PC-3 (cell line): ENCODE data around the gene NCR2. TPM values are rescaled to one million over a fixed set of nuclear protein-coding genes. Genes with fewer than 3 reads are reported as not detected.

Source experiments
- ATAC-seq: fragments of 200-7000 bp; cut with Tn5 transposase; 2 replicates; pipeline ENCODE4 v1.9.1; 2020; ENCODE audit warnings: mild to moderate bottlenecking, moderate library complexity
- BruUV-seq: library from RNA; stranded (reverse); fragments of 400-500 nt; replicated peaks from 2 replicates; lab custom pipeline; 2021; lab: Mats Ljungman, UMichigan
- CTCF ChIA-PET: fragments of 300-600 bp; sonication (Branson Sonifier 250); formaldehyde crosslinking; loops from one replicate; lab custom pipeline; 2022; ENCODE audit warnings: antibody characterized with exemption; lab: Charles Lee
- POLR2A ChIA-PET: fragments of 300-600 bp; sonication (Branson Sonifier 250); formaldehyde crosslinking; loops from one replicate; lab custom pipeline; 2022; ENCODE audit warnings: antibody characterized with exemption; ENCODE audit not compliant: unreplicated experiment; lab: Charles Lee
- DNase-seq: peaks from one replicate; pipeline ENCODE4 v3.0.0-alpha.2; 2015
- H2AFZ ChIP-seq: fragments of 300-600 bp; sonication (generic); 2 replicates; pipeline ENCODE4 v1.6.0; 2016; ENCODE audit warnings: antibody characterized with exemption, low read length
- H3F3A ChIP-seq: fragments of 300-600 bp; sonication (generic); one replicate; pipeline ENCODE4 v1.6.0; 2017; ENCODE audit warnings: antibody characterized with exemption, low read length, control low read depth, mild to moderate bottlenecking; ENCODE audit not compliant: unreplicated experiment
- H3K27ac ChIP-seq: fragments of 300-600 bp; sonication (generic); 2 replicates; pipeline ENCODE4 v1.5.1; 2016; ENCODE audit warnings: mild to moderate bottlenecking, low read length
- H3K27me3 ChIP-seq: fragments of 300-600 bp; sonication (generic); 2 replicates; pipeline ENCODE4 v1.6.1; 2016; ENCODE audit warnings: low read length, mixed read lengths
- H3K36me3 ChIP-seq: fragments of 300-600 bp; sonication (generic); 2 replicates; pipeline ENCODE4 v1.6.1; 2016; ENCODE audit warnings: low read depth, mixed run types, low read length, mixed read lengths
- H3K4me1 ChIP-seq: fragments of 300-600 bp; sonication (generic); 2 replicates; pipeline ENCODE4 v1.5.1; 2016; ENCODE audit warnings: low read length; ENCODE audit not compliant: insufficient read depth
- H3K4me2 ChIP-seq: fragments of 300-600 bp; sonication (generic); 2 replicates; pipeline ENCODE4 v1.6.0; 2016; ENCODE audit warnings: low read length
- H3K4me3 ChIP-seq: fragments of 300-600 bp; sonication (generic); 2 replicates; pipeline ENCODE4 v1.5.1; 2016; ENCODE audit warnings: mild to moderate bottlenecking, low read length, mixed read lengths
- H3K79me2 ChIP-seq: fragments of 300-600 bp; sonication (generic); 2 replicates; pipeline ENCODE4 v1.6.1; 2017; ENCODE audit warnings: low read length, mixed read lengths
- H3K9ac ChIP-seq: fragments of 300-600 bp; sonication (generic); 2 replicates; pipeline ENCODE4 v1.6.0; 2016; ENCODE audit warnings: mild to moderate bottlenecking, low read length
- H3K9me2 ChIP-seq: fragments of 300-600 bp; sonication (generic); replicated peaks from 2 replicates; pipeline ENCODE4 v1.6.1; 2016; ENCODE audit warnings: mixed run types, low read length, mixed read lengths
- H3K9me3 ChIP-seq: fragments of 300-600 bp; sonication (generic); 2 replicates; pipeline ENCODE4 v1.6.1; 2016; ENCODE audit warnings: low read length, mixed read lengths
- H4K20me1 ChIP-seq: fragments of 300-600 bp; sonication (generic); 2 replicates; pipeline ENCODE4 v1.6.1; 2016; ENCODE audit warnings: low read length, mixed read lengths
- EZH2 ChIP-seq: fragments of 300-600 bp; sonication (generic); IDR thresholded peaks from one replicate; pipeline ENCODE4 v1.6.1; 2017; ENCODE audit warnings: antibody characterized with exemption, mild to moderate bottlenecking, low read length; ENCODE audit not compliant: unreplicated experiment
- EZH2phosphoT487 ChIP-seq: fragments of 300-600 bp; sonication (generic); IDR thresholded peaks from 2 replicates; pipeline ENCODE4 v1.6.1; 2018; ENCODE audit warnings: mild to moderate bottlenecking, antibody characterized with exemption, low read length, borderline replicate concordance
- intact Hi-C: fragments of 100-400 bp; cut with micrococcal nuclease; formaldehyde crosslinking; loops from 2 replicates; pipeline ENCODE4 v1.9.0; 2023
- total RNA-seq: library from RNA; depleted of rRNA; stranded (reverse); fragments of >200 nt; gene quantifications from 2 replicates; pipeline ENCODE4 v1.2.3, GENCODE V29; 2014
- TF ChIP-seq, protein P1 (sequence below): fragments of 300-600 bp; sonication (generic); conservative IDR thresholded peaks from 2 replicates; pipeline ENCODE4 v1.5.1; 2017; ENCODE audit warnings: antibody characterized with exemption, low read depth, mild to moderate bottlenecking, low read length

The NCR2 gene
- total RNA-seq, 1 experiment from 2014 or later, result not detected

DNA sequence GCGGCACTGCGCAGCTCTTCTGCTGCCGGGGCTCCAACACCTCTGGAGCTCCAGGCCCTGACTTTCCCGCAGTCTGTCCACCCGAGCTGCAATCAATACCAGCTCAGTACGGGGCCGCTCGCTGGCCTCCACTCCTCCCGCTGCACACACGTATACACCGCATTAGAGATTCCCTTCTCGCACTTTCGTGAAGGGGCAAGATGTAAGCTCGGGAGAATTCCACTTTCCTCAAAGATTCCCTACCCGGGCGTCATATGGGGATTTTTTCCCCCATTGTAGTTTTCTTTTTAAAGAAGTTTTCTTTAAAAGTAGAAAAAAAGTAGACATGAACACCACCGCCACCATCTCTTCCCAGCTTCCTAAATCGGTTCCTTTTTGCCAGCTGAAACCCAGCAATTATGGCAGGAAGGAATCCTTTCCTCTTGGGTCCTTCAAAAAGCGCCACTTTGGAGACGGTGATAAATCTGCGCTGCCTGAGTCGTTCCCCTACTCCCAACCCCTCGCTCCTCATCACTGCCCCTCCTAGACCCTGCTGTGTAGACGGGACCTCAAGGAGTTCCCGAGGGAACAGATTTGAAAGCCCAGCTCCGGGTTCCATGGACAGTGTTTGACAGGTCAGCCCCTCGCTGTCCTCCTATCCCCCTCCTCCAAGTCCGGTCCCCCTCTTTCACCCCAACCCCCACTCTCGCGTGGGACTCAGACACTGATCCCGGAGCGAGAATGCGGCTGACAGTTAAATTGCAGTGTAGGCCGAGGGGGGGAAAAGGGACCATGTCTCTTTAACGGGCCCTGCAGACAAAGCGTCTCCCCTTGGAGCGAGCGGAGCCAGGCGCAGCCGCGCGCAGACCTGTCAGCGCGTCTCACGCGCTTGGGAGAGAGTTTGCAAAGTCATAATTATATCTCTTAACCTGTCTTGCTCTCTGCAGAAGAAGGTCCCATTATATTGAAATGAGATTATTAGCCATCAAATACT lies 39.5 kb downstream of the NCR2 start:
- Histone ChIP-seq H3K9me3 (no peaks in the 10 kb centered on the region), H3K4me3 (no peak overlapping the region), H3K27ac (no peak overlapping the region), H3K9me2 (no peaks in the 10 kb centered on the region), H3K36me3 (no peaks in the 10 kb centered on the region), H4K20me1 (no peaks in the 10 kb centered on the region), H3K4me2 (no peak overlapping the region), H3F3A (no peaks in the 10 kb centered on the region), H3K27me3 (peaks cover 73% of the 10 kb centered on the region), H3K4me1 (peaks cover 5% of the 10 kb centered on the region; the same call in 1 of the 2 replicates), H2AFZ (no peak overlapping the region), H3K9ac (no peak overlapping the region), H3K79me2 (no peaks in the 10 kb centered on the region)
- POLR2A ChIA-PET, result no interaction called here
- TF ChIP-seq EZH2 (no peak), EZH2phosphoT487 (no peak)
- TF ChIP-seq, protein P1, sequence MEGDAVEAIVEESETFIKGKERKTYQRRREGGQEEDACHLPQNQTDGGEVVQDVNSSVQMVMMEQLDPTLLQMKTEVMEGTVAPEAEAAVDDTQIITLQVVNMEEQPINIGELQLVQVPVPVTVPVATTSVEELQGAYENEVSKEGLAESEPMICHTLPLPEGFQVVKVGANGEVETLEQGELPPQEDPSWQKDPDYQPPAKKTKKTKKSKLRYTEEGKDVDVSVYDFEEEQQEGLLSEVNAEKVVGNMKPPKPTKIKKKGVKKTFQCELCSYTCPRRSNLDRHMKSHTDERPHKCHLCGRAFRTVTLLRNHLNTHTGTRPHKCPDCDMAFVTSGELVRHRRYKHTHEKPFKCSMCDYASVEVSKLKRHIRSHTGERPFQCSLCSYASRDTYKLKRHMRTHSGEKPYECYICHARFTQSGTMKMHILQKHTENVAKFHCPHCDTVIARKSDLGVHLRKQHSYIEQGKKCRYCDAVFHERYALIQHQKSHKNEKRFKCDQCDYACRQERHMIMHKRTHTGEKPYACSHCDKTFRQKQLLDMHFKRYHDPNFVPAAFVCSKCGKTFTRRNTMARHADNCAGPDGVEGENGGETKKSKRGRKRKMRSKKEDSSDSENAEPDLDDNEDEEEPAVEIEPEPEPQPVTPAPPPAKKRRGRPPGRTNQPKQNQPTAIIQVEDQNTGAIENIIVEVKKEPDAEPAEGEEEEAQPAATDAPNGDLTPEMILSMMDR, result no peak
- intact Hi-C loops, result no loop called here
- no peak for ATAC-seq
- CTCF ChIA-PET, result no interaction called here
- DNase-seq, result no peak
- BruUV-seq, result no TSS peak

DNA sequence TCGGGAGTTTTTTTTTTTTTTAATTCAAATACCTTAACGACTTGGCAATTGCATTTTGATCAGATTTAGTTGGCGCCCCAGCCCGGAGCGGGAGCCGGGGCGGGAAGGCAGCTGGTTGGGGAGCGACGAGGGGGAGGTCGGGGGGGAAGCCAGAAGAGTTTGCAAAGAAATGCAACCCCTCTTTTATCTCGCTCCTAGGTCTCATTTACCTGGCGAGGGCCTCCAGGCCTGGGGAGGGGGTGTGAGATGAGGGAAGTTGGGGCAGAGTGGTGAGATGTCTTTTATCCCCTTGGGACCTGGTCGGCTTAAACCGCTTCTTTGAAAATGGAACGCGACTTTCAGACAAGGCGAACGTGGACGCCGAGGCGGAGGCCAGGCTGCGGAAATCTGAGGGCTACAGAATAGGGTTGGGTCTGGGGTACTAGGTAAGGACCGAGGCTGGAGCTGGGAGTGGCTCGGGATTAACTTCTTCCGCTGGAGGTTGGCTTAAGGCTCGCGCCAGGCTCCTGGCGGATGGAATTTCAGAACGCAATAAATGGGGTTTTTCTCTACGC lies 40.3 kb downstream of the NCR2 start:
- Histone ChIP-seq H4K20me1 (no peaks in the 10 kb centered on the region), H3K9me3 (no peaks in the 10 kb centered on the region), H3K79me2 (no peaks in the 10 kb centered on the region), H3K36me3 (no peaks in the 10 kb centered on the region), H3F3A (no peaks in the 10 kb centered on the region), H3K9ac (no peak overlapping the region), H3K4me3 (no peak overlapping the region), H3K9me2 (no peaks in the 10 kb centered on the region), H3K4me1 (peaks cover 3% of the 10 kb centered on the region; the same call in 1 of the 2 replicates), H3K27me3 (peaks cover 73% of the 10 kb centered on the region), H3K27ac (no peak overlapping the region), H2AFZ (no peak overlapping the region), H3K4me2 (no peak overlapping the region)
- DNase-seq (no peak), ATAC-seq (no peak)
- intact Hi-C loops, result no loop called here
- ChIA-PET CTCF (no interaction called here), POLR2A (no interaction called here)
- no TSS peak for BruUV-seq
- TF ChIP-seq EZH2phosphoT487, result no peak
- TF ChIP-seq EZH2, result no peak
- TF ChIP-seq, protein P1, result no peak

DNA sequence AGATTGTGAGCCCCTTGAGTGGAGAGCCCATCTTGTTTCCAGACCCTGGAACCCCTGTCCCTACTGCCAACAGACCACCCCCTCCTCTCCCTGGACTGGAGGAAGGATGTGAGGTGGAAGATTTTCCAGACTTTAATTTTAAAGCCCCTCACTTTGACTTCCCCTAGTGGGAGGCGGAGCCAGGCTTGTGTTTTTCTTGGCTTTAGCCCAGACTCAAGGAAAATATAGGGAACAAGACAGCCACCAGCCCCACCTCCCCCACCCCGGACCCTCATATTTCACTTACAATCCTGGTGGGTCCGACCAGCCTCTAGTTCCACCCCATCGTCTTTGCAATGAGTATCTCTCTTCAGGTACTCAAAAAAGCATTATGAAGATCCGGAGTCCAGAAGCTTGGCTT lies 40.8 kb downstream of the NCR2 start:
- Histone ChIP-seq H3K9me3 (no peaks in the 10 kb centered on the region), H2AFZ (no peak overlapping the region), H3K4me1 (no peaks in the 10 kb centered on the region), H4K20me1 (no peaks in the 10 kb centered on the region), H3K9me2 (no peaks in the 10 kb centered on the region), H3K79me2 (no peaks in the 10 kb centered on the region), H3K4me2 (no peak overlapping the region), H3K4me3 (no peak overlapping the region), H3K9ac (no peak overlapping the region), H3K36me3 (no peaks in the 10 kb centered on the region), H3F3A (no peaks in the 10 kb centered on the region), H3K27me3 (peaks cover 76% of the 10 kb centered on the region), H3K27ac (no peak overlapping the region)
- ChIA-PET POLR2A (no interaction called here), CTCF (no interaction called here)
- no TSS peak for BruUV-seq
- DNase-seq, result no peak
- no peak for ATAC-seq
- intact Hi-C loops, result no loop called here
- no peak for TF ChIP-seq EZH2phosphoT487
- TF ChIP-seq EZH2, result no peak
- TF ChIP-seq, protein P1, result no peak
